ENCODE measurements around the gene SPRED2.

- no peak for TF ChIP-seq ZNF70 (CRISPR knock-in tag; IDR thresholded peaks at IDR 0.05)
- no peak for TF ChIP-seq ZFP30 (CRISPR knock-in tag; IDR thresholded peaks at IDR 0.05)
- TF ChIP-seq ZFP3 (CRISPR knock-in tag; IDR thresholded peaks at IDR 0.05): no peak
- TF ChIP-seq ARNTL (CRISPR knock-in tag; IDR thresholded peaks at IDR 0.05; ENCODE audit: borderline replicate concordance, low read depth): no peak
- no peak for TF ChIP-seq TCF4 (CRISPR knock-in tag; IDR thresholded peaks at IDR 0.05; ENCODE audit: borderline replicate concordance)
- no peak for TF ChIP-seq CREB5 (CRISPR knock-in tag; IDR thresholded peaks at IDR 0.05; ENCODE audit: low read depth)
- TF ChIP-seq ESRRG (CRISPR knock-in tag; IDR thresholded peaks at IDR 0.05): no peak
Measured at GRCh38 chr2:65361623-65362022, 70.8 kb downstream of the SPRED2 start.

Data from SK-N-SH treated with all-trans-retinoic acid at 6 μM for 48 hours (cell line).